ENCODE measurements around the gene TOX2.

The TOX2 gene

DNA sequence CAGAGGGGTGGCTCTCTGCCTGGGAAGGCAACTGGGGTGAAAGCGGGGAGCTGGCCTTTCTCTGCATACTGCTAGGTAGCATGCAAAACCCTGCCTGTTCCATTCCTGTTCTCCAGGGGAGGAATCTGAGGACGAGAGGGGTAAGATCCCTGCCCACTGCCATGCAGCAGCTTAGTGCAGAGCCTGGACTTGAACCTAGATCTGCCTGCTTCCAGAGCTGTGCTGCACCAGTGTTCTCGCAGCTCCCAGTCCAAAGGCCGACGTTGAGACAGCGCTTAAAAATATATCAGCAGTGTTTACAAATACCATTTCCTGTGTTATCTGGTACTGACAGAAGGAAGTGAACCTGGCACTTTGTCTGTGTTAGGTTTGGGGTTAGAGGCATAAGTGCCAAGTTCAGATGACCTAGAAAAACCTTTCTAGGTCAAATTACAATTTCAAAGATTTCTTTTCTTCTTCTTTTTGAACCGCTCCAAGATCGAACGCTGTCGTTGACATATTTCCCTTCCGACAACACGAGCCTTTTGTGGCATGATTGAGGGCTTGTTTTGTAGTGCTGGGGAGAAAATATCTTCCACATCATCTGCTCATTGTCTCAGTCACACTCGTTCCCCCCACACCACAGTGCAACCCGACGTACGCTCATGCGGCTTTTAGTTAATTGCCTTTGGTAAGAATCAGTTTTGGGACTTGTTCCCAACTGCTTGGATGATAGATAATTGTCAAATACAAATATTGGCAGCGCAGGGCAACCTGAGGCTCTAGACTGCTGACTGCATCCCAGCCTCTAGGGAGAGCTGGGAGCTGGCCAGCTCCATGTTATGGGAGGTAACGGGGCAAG lies 44.6 kb downstream of the TOX2 start:
- Histone ChIP-seq H3K27me3 (ENCODE audit: low read depth, low read length) (no peaks in the 10 kb centered on the region), H4K20me1 (ENCODE audit: insufficient read depth, low read length) (peaks cover 89% of the 10 kb centered on the region), H2AFZ (ENCODE audit: low read depth, low read length) (no peak overlapping the region), H3K27ac (ENCODE audit: low read length) (no peak overlapping the region), H3K4me3 (ENCODE audit: low read length) (no peak overlapping the region), H3K9me3 (ENCODE audit: insufficient read depth, low read length) (peaks cover 9% of the 10 kb centered on the region; the same call in 1 of the 2 replicates), H3K36me3 (replicated peaks; ENCODE audit: low read depth, low read length) (peaks cover 54% of the 10 kb centered on the region), H3K4me2 (ENCODE audit: low read length) (no peak overlapping the region), H3K4me1 (ENCODE audit: low read length) (peaks cover 30% of the 10 kb centered on the region), H3K79me2 (ENCODE audit: low read length) (peaks cover 92% of the 10 kb centered on the region), H3K9ac (ENCODE audit: low read length) (no peak overlapping the region)
- no peak for TF ChIP-seq EZH2phosphoT487 (IDR thresholded peaks at IDR 0.05; ENCODE audit: low read depth)
- TF ChIP-seq, protein P1, sequence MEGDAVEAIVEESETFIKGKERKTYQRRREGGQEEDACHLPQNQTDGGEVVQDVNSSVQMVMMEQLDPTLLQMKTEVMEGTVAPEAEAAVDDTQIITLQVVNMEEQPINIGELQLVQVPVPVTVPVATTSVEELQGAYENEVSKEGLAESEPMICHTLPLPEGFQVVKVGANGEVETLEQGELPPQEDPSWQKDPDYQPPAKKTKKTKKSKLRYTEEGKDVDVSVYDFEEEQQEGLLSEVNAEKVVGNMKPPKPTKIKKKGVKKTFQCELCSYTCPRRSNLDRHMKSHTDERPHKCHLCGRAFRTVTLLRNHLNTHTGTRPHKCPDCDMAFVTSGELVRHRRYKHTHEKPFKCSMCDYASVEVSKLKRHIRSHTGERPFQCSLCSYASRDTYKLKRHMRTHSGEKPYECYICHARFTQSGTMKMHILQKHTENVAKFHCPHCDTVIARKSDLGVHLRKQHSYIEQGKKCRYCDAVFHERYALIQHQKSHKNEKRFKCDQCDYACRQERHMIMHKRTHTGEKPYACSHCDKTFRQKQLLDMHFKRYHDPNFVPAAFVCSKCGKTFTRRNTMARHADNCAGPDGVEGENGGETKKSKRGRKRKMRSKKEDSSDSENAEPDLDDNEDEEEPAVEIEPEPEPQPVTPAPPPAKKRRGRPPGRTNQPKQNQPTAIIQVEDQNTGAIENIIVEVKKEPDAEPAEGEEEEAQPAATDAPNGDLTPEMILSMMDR (IDR thresholded peaks at IDR 0.05; ENCODE audit: low read depth, low read length), result no peak

- Histone ChIP-seq H3K4me2 (ENCODE audit: low read length) (no peak overlapping the region), H3K27ac (ENCODE audit: low read length) (no peak overlapping the region), H3K4me1 (ENCODE audit: low read length) (peaks cover 27% of the 10 kb centered on the region)
Measured at GRCh38 chr20:43959920-43960227, 45.2 kb downstream of the TOX2 start.

DNA sequence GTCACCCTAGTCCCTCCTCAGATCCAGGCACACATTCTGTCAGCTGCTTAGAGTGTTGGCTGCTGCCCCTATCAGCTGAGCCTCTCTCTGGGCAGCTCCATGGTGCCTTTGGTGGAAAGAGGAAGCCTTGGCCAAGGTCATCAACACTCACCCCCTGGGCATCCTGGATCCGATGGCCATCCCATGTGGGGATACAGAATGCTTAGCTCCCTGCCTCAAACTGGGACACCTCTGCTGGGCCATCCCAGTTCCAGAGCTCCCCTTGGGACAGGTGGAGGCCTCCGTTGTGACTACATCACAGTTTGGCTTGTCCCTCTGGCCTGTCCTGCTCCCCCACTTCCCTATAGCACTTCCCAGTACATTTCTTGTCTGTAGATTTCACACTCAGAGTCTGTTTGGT lies 45.6 kb downstream of the TOX2 start:
- Histone ChIP-seq H3K27ac (ENCODE audit: low read length) (no peak overlapping the region), H3K4me2 (ENCODE audit: low read length) (no peak overlapping the region), H3K27me3 (ENCODE audit: low read depth, low read length) (no peaks in the 10 kb centered on the region), H3K4me3 (ENCODE audit: low read length) (no peak overlapping the region), H2AFZ (ENCODE audit: low read depth, low read length) (no peak overlapping the region), H3K4me1 (ENCODE audit: low read length) (peaks cover 23% of the 10 kb centered on the region), H3K36me3 (replicated peaks; ENCODE audit: low read depth, low read length) (peaks cover 54% of the 10 kb centered on the region), H3K9ac (ENCODE audit: low read length) (no peak overlapping the region), H3K9me3 (ENCODE audit: insufficient read depth, low read length) (peaks cover 9% of the 10 kb centered on the region; the same call in 1 of the 2 replicates), H4K20me1 (ENCODE audit: insufficient read depth, low read length) (peaks cover 91% of the 10 kb centered on the region), H3K79me2 (ENCODE audit: low read length) (peaks cover 97% of the 10 kb centered on the region)
- no peak for TF ChIP-seq EZH2phosphoT487 (IDR thresholded peaks at IDR 0.05; ENCODE audit: low read depth)
- TF ChIP-seq, protein P1 (IDR thresholded peaks at IDR 0.05; ENCODE audit: low read depth, low read length), result no peak

More at GRCh38 chr20:43959920-43960227, 45.2 kb downstream of the TOX2 start:
- Histone ChIP-seq H3K36me3 (replicated peaks; ENCODE audit: low read depth, low read length) (peaks cover 54% of the 10 kb centered on the region), H3K79me2 (ENCODE audit: low read length) (peaks cover 93% of the 10 kb centered on the region), H4K20me1 (ENCODE audit: insufficient read depth, low read length) (peaks cover 89% of the 10 kb centered on the region), H3K9ac (ENCODE audit: low read length) (no peak overlapping the region), H3K27me3 (ENCODE audit: low read depth, low read length) (no peaks in the 10 kb centered on the region), H3K4me3 (ENCODE audit: low read length) (no peak overlapping the region), H2AFZ (ENCODE audit: low read depth, low read length) (no peak overlapping the region), H3K9me3 (ENCODE audit: insufficient read depth, low read length) (peaks cover 9% of the 10 kb centered on the region; the same call in 1 of the 2 replicates)
- no peak for TF ChIP-seq EZH2phosphoT487 (IDR thresholded peaks at IDR 0.05; ENCODE audit: low read depth)
- TF ChIP-seq, protein P1 (IDR thresholded peaks at IDR 0.05; ENCODE audit: low read depth, low read length), result no peak

DNA sequence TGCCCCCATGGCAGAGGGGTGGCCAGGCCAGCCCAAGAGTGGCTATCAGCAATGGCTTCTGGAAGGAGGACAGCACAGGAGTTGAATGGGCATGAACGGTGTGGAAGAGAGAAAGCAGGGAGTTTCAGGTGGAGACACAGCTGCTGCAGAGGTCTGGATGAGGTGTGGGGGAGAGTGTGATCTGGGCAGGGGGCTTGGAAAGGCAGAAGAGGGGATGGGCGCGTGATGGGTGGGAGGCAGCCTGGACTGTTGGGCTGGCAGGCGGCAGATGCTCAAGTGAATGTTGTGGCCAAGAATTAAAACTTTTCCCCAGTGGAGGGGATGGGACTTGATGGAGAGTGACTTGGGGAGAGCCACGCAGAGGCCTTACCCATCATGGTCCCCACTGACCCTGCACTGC lies 46.5 kb downstream of the TOX2 start:
- Histone ChIP-seq H3K9ac (ENCODE audit: low read length) (no peak overlapping the region), H3K4me3 (ENCODE audit: low read length) (no peak overlapping the region), H2AFZ (ENCODE audit: low read depth, low read length) (no peak overlapping the region), H4K20me1 (ENCODE audit: insufficient read depth, low read length) (peaks cover 94% of the 10 kb centered on the region), H3K27me3 (ENCODE audit: low read depth, low read length) (no peaks in the 10 kb centered on the region), H3K4me1 (ENCODE audit: low read length) (peaks cover 14% of the 10 kb centered on the region), H3K36me3 (replicated peaks; ENCODE audit: low read depth, low read length) (peaks cover 56% of the 10 kb centered on the region), H3K9me3 (ENCODE audit: insufficient read depth, low read length) (peaks cover 9% of the 10 kb centered on the region; the same call in 1 of the 2 replicates), H3K27ac (ENCODE audit: low read length) (no peak overlapping the region), H3K4me2 (ENCODE audit: low read length) (no peak overlapping the region), H3K79me2 (ENCODE audit: low read length) (peaks cover 100% of the 10 kb centered on the region)
- no peak for TF ChIP-seq EZH2phosphoT487 (IDR thresholded peaks at IDR 0.05; ENCODE audit: low read depth)
- TF ChIP-seq, protein P1 (IDR thresholded peaks at IDR 0.05; ENCODE audit: low read depth, low read length), result no peak
